Measurements from ENCODE around the gene CDH13. TPM values are rescaled to one million over a fixed set of nuclear protein-coding genes. Genes with fewer than 3 reads are reported as not detected.

The CDH13 gene
- total RNA-seq, 1 donor from 2014 or later: 46.4 TPM

DNA sequence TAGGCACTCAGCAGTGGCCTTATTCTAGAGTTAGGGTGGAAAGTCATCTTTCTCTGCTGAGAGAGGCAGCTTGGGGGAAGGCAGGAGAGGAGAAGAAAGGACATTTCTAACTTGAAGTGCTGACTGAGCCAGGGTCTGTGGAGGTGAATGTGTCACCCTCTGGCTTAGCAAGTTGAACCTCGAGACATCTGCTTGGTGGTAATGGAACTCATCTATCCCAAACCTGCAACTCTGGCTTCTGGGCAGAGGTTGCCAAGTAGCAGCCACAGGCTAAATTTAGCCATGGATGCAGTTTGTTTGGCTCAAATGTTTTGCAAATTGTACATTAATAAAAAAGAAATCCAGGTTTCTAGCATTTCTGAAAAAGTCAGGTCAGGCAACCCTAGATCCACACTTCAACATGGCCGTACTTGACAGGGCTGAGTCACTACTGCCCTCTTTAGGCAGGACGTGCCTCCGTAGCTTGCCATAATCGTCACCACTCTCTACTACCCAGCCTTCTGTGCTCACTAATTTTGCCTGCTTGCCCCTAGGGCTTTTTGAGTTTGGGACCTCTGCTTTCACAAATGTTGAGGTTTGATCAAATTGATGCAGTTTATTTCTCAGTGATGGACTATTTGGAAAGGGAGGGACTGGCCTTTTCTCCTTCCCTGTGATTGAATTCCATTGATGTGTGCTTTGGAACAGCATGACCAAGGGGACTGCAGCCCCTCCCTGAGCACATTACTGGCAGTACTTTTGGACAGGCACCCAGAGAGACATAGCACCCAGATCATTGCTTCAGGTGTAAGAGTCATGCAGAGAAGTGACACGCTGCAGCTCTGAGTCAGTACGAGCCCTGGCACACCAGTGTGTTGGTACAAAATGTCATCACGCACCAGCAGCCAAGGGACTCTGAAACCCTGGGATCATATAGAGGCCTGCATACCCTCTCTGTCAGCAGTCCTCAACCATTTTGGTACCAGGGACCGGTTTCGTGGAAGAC lies 5.2 kb downstream of the CDH13 start:
- peaks cover 19% of the 10 kb centered on the region for H3K4me1 Mint-ChIP-seq (ENCODE audit: unreplicated experiment)
- H3K4me3 Mint-ChIP-seq: no peak overlapping the region
- TF ChIP-seq, protein P1, sequence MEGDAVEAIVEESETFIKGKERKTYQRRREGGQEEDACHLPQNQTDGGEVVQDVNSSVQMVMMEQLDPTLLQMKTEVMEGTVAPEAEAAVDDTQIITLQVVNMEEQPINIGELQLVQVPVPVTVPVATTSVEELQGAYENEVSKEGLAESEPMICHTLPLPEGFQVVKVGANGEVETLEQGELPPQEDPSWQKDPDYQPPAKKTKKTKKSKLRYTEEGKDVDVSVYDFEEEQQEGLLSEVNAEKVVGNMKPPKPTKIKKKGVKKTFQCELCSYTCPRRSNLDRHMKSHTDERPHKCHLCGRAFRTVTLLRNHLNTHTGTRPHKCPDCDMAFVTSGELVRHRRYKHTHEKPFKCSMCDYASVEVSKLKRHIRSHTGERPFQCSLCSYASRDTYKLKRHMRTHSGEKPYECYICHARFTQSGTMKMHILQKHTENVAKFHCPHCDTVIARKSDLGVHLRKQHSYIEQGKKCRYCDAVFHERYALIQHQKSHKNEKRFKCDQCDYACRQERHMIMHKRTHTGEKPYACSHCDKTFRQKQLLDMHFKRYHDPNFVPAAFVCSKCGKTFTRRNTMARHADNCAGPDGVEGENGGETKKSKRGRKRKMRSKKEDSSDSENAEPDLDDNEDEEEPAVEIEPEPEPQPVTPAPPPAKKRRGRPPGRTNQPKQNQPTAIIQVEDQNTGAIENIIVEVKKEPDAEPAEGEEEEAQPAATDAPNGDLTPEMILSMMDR (conservative IDR thresholded peaks at IDR 0.05): peak; percentile 52
- no peak overlapping the region for H3K27ac Mint-ChIP-seq
- peaks cover 5% of the 10 kb centered on the region for H3K36me3 Mint-ChIP-seq
- peaks cover 47% of the 10 kb centered on the region for H3K27me3 Mint-ChIP-seq
- no peaks in the 10 kb centered on the region for H3K9me3 Mint-ChIP-seq
- no peak for DNase-seq (ENCODE audit: extremely low spot score, unreplicated experiment)

DNA sequence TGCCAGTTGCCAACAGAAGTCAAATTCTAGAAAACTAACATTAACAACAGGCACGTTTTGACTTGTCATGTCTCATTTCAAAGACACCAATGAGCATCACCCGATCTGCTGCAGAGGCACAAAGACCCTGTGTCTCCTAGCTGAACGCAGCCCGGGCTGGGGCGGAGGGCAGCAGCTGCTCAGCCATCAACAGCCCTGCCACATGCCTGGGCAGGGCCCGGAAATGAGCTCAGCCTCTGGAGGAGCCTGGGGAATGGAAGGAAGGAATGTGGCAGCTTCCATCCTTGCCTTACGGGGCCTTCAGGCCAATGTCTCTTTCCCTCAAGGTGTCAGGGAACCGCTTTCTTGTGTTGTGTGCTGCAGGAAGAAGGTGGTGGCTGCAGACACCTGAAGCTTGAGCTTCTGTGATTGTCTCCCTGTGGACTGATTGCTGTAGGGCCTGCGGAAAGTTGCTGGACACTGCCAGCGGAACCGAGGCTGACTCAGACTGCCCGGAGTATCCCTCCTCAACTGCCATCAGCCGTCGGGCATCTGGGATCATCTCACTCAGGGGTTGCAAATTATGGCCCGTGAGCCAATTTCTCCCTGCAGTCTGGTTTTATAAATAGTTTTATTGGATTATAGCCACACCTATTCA lies 7.3 kb downstream of the CDH13 start:
- no peak overlapping the region for H3K27ac Mint-ChIP-seq
- H3K4me1 Mint-ChIP-seq (ENCODE audit: unreplicated experiment): peaks cover 30% of the 10 kb centered on the region
- no peak overlapping the region for H3K4me3 Mint-ChIP-seq
- H3K9me3 Mint-ChIP-seq: no peaks in the 10 kb centered on the region
- peaks cover 28% of the 10 kb centered on the region for H3K27me3 Mint-ChIP-seq
- TF ChIP-seq, protein P1 (conservative IDR thresholded peaks at IDR 0.05): no peak
- peaks cover 5% of the 10 kb centered on the region for H3K36me3 Mint-ChIP-seq
- no peak for DNase-seq (ENCODE audit: extremely low spot score, unreplicated experiment)

- TF ChIP-seq, protein P1 (conservative IDR thresholded peaks at IDR 0.05): no peak
- peaks cover 18% of the 10 kb centered on the region for H3K27me3 Mint-ChIP-seq
- H3K4me3 Mint-ChIP-seq: no peak overlapping the region
- H3K4me1 Mint-ChIP-seq (ENCODE audit: unreplicated experiment): peaks cover 28% of the 10 kb centered on the region
- H3K36me3 Mint-ChIP-seq: peaks cover 5% of the 10 kb centered on the region
- no peaks in the 10 kb centered on the region for H3K9me3 Mint-ChIP-seq
- no peak overlapping the region for H3K27ac Mint-ChIP-seq
- DNase-seq (ENCODE audit: extremely low spot score, unreplicated experiment): no peak
Measured at GRCh38 chr16:82634955-82635610, 8.3 kb downstream of the CDH13 start.

GRCh38 chr16:82636485-82636884 lies 9.7 kb downstream of the CDH13 start:
- H3K4me1 Mint-ChIP-seq (ENCODE audit: unreplicated experiment): peaks cover 28% of the 10 kb centered on the region

DNA sequence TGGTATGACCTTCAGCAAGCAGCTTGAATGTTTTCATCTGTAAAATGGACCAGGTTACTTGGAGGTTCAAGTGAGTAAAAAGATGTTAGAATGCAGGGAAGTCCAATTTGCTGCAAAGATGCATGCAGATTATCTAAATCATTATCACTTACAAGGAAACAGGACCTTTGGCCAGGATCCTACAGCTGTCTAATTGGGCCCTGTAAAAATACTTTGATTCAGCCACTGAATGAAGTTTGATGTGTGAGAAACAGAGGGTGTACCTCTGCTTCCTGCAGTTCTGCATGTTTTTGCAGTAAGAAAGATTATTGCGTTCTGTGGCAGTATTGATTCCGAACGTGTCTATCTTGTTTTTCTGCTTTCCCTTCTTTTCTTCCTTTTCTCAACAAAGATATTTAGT lies 10.2 kb downstream of the CDH13 start:
- TF ChIP-seq, protein P1 (conservative IDR thresholded peaks at IDR 0.05): no peak
- Mint-ChIP-seq H3K27me3 (peaks cover 3% of the 10 kb centered on the region), H3K27ac (no peak overlapping the region), H3K36me3 (peaks cover 5% of the 10 kb centered on the region), H3K4me3 (no peak overlapping the region), H3K9me3 (no peaks in the 10 kb centered on the region), H3K4me1 (ENCODE audit: unreplicated experiment) (peaks cover 28% of the 10 kb centered on the region)
- DNase-seq (ENCODE audit: extremely low spot score, unreplicated experiment): no peak

More at GRCh38 chr16:82636485-82636884, 9.7 kb downstream of the CDH13 start:
- Mint-ChIP-seq H3K27me3 (peaks cover 7% of the 10 kb centered on the region), H3K9me3 (no peaks in the 10 kb centered on the region), H3K27ac (no peak overlapping the region), H3K36me3 (peaks cover 5% of the 10 kb centered on the region), H3K4me3 (no peak overlapping the region)
- TF ChIP-seq, protein P1 (conservative IDR thresholded peaks at IDR 0.05): no peak
- no peak for DNase-seq (ENCODE audit: extremely low spot score, unreplicated experiment)
